22Rv1 (cell line): ENCODE measurements around the gene FAM124A.

Experiments
- H3K27ac ChIP-seq: fragments of 450-650 bp; 2 replicates; pipeline ENCODE4 v1.5.1; 2017
- CTCF ChIP-seq: fragments of 450-650 bp; IDR thresholded peaks from 2 replicates; pipeline ENCODE4 v1.5.1; 2017; ENCODE audit warnings: mild to moderate bottlenecking
- ZFX ChIP-seq: fragments of 450-650 bp; IDR thresholded peaks from 2 replicates; pipeline ENCODE4 v1.6.1; 2017; ENCODE audit warnings: antibody characterized with exemption, borderline replicate concordance

Gene FAM124A

GRCh38 chr13:51291341-51291740, 69.1 kb downstream of the FAM124A start:
- H3K27ac ChIP-seq: no peak overlapping the region
- TF ChIP-seq ZFX: no peak
- TF ChIP-seq CTCF: no peak

- H3K27ac ChIP-seq: no peak overlapping the region
- TF ChIP-seq ZFX: no peak
- TF ChIP-seq CTCF: no peak
Observed at GRCh38 chr13:51292000-51292565, 69.9 kb downstream of the FAM124A start.

GRCh38 chr13:51297556-51297955, 75.4 kb downstream of the FAM124A start:
- TF ChIP-seq ZFX (no peak), CTCF (no peak)
- no peak overlapping the region for H3K27ac ChIP-seq

- no peak for TF ChIP-seq CTCF
- no peak for TF ChIP-seq ZFX
- no peak overlapping the region for H3K27ac ChIP-seq
Observed at GRCh38 chr13:51298812-51299211, 76.6 kb downstream of the FAM124A start.

GRCh38 chr13:51303063-51303552, 80.9 kb downstream of the FAM124A start:
- no peak overlapping the region for H3K27ac ChIP-seq
- TF ChIP-seq ZFX: no peak
- TF ChIP-seq CTCF: no peak

- H3K27ac ChIP-seq: no peak overlapping the region
- TF ChIP-seq CTCF (no peak), ZFX (no peak)
Observed at GRCh38 chr13:51303882-51304281, 81.7 kb downstream of the FAM124A start.

GRCh38 chr13:51305271-51305967, 83.2 kb downstream of the FAM124A start:
- no peak overlapping the region for H3K27ac ChIP-seq
- TF ChIP-seq CTCF (no peak), ZFX (no peak)
